ENCODE results near the gene HCN3.

DNA sequence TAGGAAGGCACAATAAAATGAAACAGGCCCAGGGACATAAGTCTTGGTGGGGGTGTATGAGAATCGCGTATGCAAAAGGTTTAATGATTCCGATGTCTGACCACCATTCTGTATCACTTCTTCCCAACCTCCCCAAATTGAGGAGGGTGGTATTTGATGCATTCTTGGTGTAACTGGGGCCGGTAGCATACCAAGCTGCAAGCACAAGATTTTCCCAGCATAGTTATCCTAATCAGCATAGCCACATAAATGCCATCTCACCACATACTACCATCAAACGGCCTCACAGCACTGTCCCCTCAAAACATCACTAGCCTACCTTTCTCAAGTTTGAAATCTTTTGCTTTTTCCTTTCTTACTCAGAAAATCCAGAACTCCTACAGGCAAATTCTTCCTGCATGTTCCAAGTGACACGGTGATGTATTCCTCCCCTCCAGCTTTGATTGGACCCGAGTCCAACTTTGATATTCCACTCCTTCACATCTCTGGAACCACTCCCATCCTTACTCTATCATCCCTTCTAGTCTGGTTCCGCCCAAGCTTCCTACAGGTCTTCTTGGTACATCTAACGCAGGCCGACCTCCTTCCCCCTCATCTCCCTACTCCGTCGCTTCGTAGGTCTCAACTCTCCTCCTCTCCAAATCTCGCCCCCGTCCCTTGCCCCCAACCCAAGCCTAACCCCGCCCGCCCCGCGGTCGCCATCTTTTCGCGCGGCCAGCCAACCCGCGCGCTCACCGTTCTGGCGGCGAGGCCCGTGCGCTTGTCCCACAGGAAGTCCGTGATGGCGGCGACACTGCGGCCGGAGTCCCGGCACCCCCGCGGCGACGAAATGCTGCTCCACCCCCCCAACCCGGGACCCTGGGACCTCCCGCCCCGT lies 4.6 kb upstream of the HCN3 start:
- TF ChIP-seq, protein P1, sequence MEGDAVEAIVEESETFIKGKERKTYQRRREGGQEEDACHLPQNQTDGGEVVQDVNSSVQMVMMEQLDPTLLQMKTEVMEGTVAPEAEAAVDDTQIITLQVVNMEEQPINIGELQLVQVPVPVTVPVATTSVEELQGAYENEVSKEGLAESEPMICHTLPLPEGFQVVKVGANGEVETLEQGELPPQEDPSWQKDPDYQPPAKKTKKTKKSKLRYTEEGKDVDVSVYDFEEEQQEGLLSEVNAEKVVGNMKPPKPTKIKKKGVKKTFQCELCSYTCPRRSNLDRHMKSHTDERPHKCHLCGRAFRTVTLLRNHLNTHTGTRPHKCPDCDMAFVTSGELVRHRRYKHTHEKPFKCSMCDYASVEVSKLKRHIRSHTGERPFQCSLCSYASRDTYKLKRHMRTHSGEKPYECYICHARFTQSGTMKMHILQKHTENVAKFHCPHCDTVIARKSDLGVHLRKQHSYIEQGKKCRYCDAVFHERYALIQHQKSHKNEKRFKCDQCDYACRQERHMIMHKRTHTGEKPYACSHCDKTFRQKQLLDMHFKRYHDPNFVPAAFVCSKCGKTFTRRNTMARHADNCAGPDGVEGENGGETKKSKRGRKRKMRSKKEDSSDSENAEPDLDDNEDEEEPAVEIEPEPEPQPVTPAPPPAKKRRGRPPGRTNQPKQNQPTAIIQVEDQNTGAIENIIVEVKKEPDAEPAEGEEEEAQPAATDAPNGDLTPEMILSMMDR (IDR thresholded peaks at IDR 0.05): no peak
- TF ChIP-seq POLR2A (IDR thresholded peaks at IDR 0.05) (no peak), EP300 (IDR thresholded peaks at IDR 0.05; ENCODE audit: low read depth) (no peak), POLR2AphosphoS5 (IDR thresholded peaks at IDR 0.05) (peak in 1 of 3 donors; percentile 30)

Data from transverse colon (tissue), 4 donors.